ENCODE data around the gene CADM3.

CADM3 gene

DNA sequence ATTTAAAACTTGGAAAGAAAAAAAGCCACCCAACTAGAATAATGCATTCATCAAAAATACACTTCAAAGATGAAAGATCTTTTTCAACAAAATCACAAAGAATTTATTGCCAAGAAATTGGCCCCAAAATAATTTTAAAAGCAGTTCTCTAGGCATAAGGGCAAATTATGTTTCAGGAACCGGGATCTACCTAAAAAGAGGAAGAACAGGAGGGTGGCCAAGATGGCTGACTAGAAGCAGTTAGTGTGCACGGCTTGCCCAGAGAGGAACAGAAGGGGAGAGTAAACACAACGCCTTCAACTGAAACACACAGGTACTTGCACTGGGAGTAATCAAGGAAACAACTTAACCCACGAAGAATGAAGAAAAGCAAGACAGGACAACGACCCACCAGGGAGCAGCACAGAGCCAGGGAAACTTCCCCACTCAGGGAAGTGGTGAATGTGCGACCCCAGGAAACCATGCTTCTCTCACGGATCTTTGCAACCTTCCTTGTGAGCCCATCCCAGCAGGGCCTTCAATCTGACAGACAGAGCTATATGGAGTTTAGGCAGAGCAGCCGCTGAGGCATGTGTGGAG lies 79.3 kb downstream of the CADM3 start:
- Histone ChIP-seq H3K4me2 (ENCODE audit: low read depth, low read length, poor library complexity, severe bottlenecking) (no peak overlapping the region), H3K9me2 (replicated peaks; ENCODE audit: insufficient read depth, low read length) (no peaks in the 10 kb centered on the region), H2AFZ (ENCODE audit: low read depth, low read length, severe bottlenecking) (no peak overlapping the region), H3K4me3 (ENCODE audit: insufficient read depth, low read length, poor library complexity, severe bottlenecking) (no peak overlapping the region), H3K79me2 (ENCODE audit: insufficient read depth, low read length) (no peaks in the 10 kb centered on the region), H3K27me3 (ENCODE audit: low read length) (no peaks in the 10 kb centered on the region), H3K36me3 (ENCODE audit: low read length) (no peaks in the 10 kb centered on the region), H3K9me3 (ENCODE audit: insufficient read depth, low read length) (no peaks in the 10 kb centered on the region), H3F3A (ENCODE audit: insufficient read depth) (no peaks in the 10 kb centered on the region), H3K27ac (ENCODE audit: low read depth, low read length) (no peak overlapping the region), H3K9ac (ENCODE audit: low read length) (no peak overlapping the region), H4K20me1 (ENCODE audit: low read depth, low read length) (no peaks in the 10 kb centered on the region)
- TF ChIP-seq EZH2phosphoT487 (conservative IDR thresholded peaks at IDR 0.05; ENCODE audit: low read length), result no peak
- TF ChIP-seq, protein P1, sequence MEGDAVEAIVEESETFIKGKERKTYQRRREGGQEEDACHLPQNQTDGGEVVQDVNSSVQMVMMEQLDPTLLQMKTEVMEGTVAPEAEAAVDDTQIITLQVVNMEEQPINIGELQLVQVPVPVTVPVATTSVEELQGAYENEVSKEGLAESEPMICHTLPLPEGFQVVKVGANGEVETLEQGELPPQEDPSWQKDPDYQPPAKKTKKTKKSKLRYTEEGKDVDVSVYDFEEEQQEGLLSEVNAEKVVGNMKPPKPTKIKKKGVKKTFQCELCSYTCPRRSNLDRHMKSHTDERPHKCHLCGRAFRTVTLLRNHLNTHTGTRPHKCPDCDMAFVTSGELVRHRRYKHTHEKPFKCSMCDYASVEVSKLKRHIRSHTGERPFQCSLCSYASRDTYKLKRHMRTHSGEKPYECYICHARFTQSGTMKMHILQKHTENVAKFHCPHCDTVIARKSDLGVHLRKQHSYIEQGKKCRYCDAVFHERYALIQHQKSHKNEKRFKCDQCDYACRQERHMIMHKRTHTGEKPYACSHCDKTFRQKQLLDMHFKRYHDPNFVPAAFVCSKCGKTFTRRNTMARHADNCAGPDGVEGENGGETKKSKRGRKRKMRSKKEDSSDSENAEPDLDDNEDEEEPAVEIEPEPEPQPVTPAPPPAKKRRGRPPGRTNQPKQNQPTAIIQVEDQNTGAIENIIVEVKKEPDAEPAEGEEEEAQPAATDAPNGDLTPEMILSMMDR (IDR thresholded peaks at IDR 0.05; ENCODE audit: insufficient read depth, low read length, poor library complexity, severe bottlenecking), result no peak
